GM18508 (cell line): ENCODE measurements around the gene NEB.
"Not testable (repeated sequence)": the region's sequence is repeated elsewhere in the genome, so short reads cannot be mapped to it uniquely, and the experiment has no call there.

ENCODE experiments used
- ATAC-seq: cut with Tn5 transposase; IDR thresholded peaks from one replicate; pipeline ENCODE4 v1.9.1; 2021; ENCODE audit warnings: moderate number of reproducible peaks; ENCODE audit not compliant: insufficient read depth, unreplicated experiment

NEB gene

GRCh38 chr2:151570191-151570590 lies 164.1 kb downstream of the NEB start:
- no peak for ATAC-seq

- no peak for ATAC-seq
Measured at GRCh38 chr2:151569167-151569566, 165.1 kb downstream of the NEB start.

- ATAC-seq = no peak
Measured at GRCh38 chr2:151568501-151568900, 165.8 kb downstream of the NEB start.

- no peak for ATAC-seq
Measured at GRCh38 chr2:151567006-151567405, 167.3 kb downstream of the NEB start.

- no peak for ATAC-seq
Measured at GRCh38 chr2:151562398-151562797, 171.9 kb downstream of the NEB start.

- ATAC-seq = no peak
Measured at GRCh38 chr2:151560289-151560688, 174.0 kb downstream of the NEB start.

- not testable (repeated sequence) for ATAC-seq
Measured at GRCh38 chr2:151559431-151559830, 174.8 kb downstream of the NEB start.

- ATAC-seq = not testable (repeated sequence)
Measured at GRCh38 chr2:151557883-151558282, 176.4 kb downstream of the NEB start.

- no peak for ATAC-seq
Measured at GRCh38 chr2:151556121-151556520, 178.2 kb downstream of the NEB start.

GRCh38 chr2:151552287-151552686 lies 182.0 kb downstream of the NEB start:
- no peak for ATAC-seq

GRCh38 chr2:151551556-151551955 lies 182.7 kb downstream of the NEB start:
- ATAC-seq = no peak

GRCh38 chr2:151549191-151549590 lies 185.1 kb downstream of the NEB start:
- no peak for ATAC-seq

- ATAC-seq = no peak
Measured at GRCh38 chr2:151544449-151544848, 189.8 kb downstream of the NEB start.

GRCh38 chr2:151543876-151544275 lies 190.4 kb downstream of the NEB start:
- ATAC-seq = no peak

GRCh38 chr2:151534001-151534400 lies 200.3 kb downstream of the NEB start:
- no peak for ATAC-seq

GRCh38 chr2:151533127-151533526 lies 201.1 kb downstream of the NEB start:
- no peak for ATAC-seq

- ATAC-seq = no peak
Measured at GRCh38 chr2:151526572-151527090, 207.6 kb downstream of the NEB start.

GRCh38 chr2:151525821-151526373 lies 208.4 kb downstream of the NEB start:
- no peak for ATAC-seq

GRCh38 chr2:151523850-151524249 lies 210.4 kb downstream of the NEB start:
- ATAC-seq = no peak

- ATAC-seq = no peak
Measured at GRCh38 chr2:151522556-151522955, 211.7 kb downstream of the NEB start.

GRCh38 chr2:151520976-151521375 lies 213.3 kb downstream of the NEB start:
- no peak for ATAC-seq

- ATAC-seq = no peak
Measured at GRCh38 chr2:151518802-151519201, 215.5 kb downstream of the NEB start.

- no peak for ATAC-seq
Measured at GRCh38 chr2:151508519-151508918, 225.8 kb downstream of the NEB start.
